Heart left ventricle (tissue), 13 donors: ENCODE results near the gene MYO6.

Experiments used
- CTCF ChIP-seq, 12 donors: fragments of 200-600 bp; sonication (generic) in 4 of 12; IDR thresholded peaks; one replicate each; pipeline versions ENCODE4 v1.5.0 to v1.8.0; 2018 to 2022; ENCODE audit warnings: antibody characterized with exemption in 12 of 12, mild to moderate bottlenecking in 5 of 12
- POLR2A ChIP-seq, 2 donors: fragments of 450-650 bp; IDR thresholded peaks; one replicate each; pipeline ENCODE4 v1.6.1; 2017; ENCODE audit warnings: antibody characterized with exemption in 2 of 2, mild to moderate bottlenecking in 2 of 2, moderate library complexity in 2 of 2
- donor health status: ischemic (EF 13 %, LVEDD 7.1; RV severe dilation, severe dysfunction).
- donor health status: DM: no; HTN: yes; CAD: no.
- donor health status: DM: no; HTN: no; CAD: no.
- donor health status: ischemic (EF 25% LVEDD 6.9; RV normal size, moderate dysfunction).
- donor health status: ischemic (EF 25% LVEDD 5.7; RV mildly dilated, moderate dysfunction).
- donor health status: ischemic (EF 35%, LVEDD 5.7; RV mildly dilated, moderate dysfunction).
- donor health status: nonischemic (EF 11% LVEDD 7.7; RV severe dilation, severe dysfunction).
- donor health status: DM: yes; HTN: yes; CAD: no.
- donor health status: PGD.
- donor health status: ischemic (EF 29% LVEDD 5.4; RV normal size, mild dysfunction).
- donor health status: nonischemic (EF 23%, LVEDD 6.1; RV moderate dilation, normal function).

- TF ChIP-seq CTCF (IDR thresholded peaks at IDR 0.05) (no peak), POLR2A (IDR thresholded peaks at IDR 0.05) (no peak)
Observed at GRCh38 chr6:75848274-75848673, 99.2 kb downstream of the MYO6 start.
